Measurements from ENCODE around the gene RASEF.

GRCh38 chr9:83006378-83006777, 56.6 kb downstream of the RASEF start:
- TF ChIP-seq SMC3 (IDR thresholded peaks at IDR 0.05; ENCODE audit: low read depth, low read length) (no peak), MAZ (IDR thresholded peaks at IDR 0.05; ENCODE audit: borderline replicate concordance, low read depth, low read length) (no peak), CTCF (conservative IDR thresholded peaks at IDR 0.05; ENCODE audit: low read depth, low read length) (no peak), POLR2A (IDR thresholded peaks at IDR 0.05; ENCODE audit: low read depth, low read length) (no peak), CEBPB (IDR thresholded peaks at IDR 0.05; ENCODE audit: low read depth, low read length) (no peak), MAFK (IDR thresholded peaks at IDR 0.05; ENCODE audit: low read depth, low read length) (no peak), USF2 (IDR thresholded peaks at IDR 0.05; ENCODE audit: low read depth, low read length) (no peak), RFX5 (IDR thresholded peaks at IDR 0.05; ENCODE audit: low read depth, low read length) (no peak), NFE2L2 (IDR thresholded peaks at IDR 0.05; ENCODE audit: low read depth, low read length) (no peak), RAD21 (IDR thresholded peaks at IDR 0.05; ENCODE audit: low read length) (no peak), BHLHE40 (IDR thresholded peaks at IDR 0.05; ENCODE audit: low read depth, low read length) (no peak), CHD1 (IDR thresholded peaks at IDR 0.05; ENCODE audit: low read depth, low read length) (no peak), ELK1 (IDR thresholded peaks at IDR 0.05; ENCODE audit: borderline replicate concordance, low read depth, low read length) (no peak)
